Measurements from ENCODE around the gene RPS15A.
"Not testable (repeated sequence)": the region's sequence is repeated elsewhere in the genome, so short reads cannot be mapped to it uniquely, and the experiment has no call there.

RPS15A gene

GRCh38 chr16:18738768-18739167, 51.4 kb downstream of the RPS15A start:
- H3K36me3 Mint-ChIP-seq; H3K4me3 Mint-ChIP-seq; H3K9me3 Mint-ChIP-seq (ENCODE audit: low read depth); H3K27ac Mint-ChIP-seq; H3K4me1 Mint-ChIP-seq (ENCODE audit: low read depth); H3K27me3 Mint-ChIP-seq: not testable (repeated sequence)

- H3K9me3 Mint-ChIP-seq (ENCODE audit: low read depth); H3K36me3 Mint-ChIP-seq: not testable (repeated sequence)
Observed at GRCh38 chr16:18734279-18734678, 55.9 kb downstream of the RPS15A start.

More at GRCh38 chr16:18734279-18734678, 55.9 kb downstream of the RPS15A start:
- not testable (repeated sequence) for H3K27me3 Mint-ChIP-seq; H3K4me3 Mint-ChIP-seq; H3K4me1 Mint-ChIP-seq (ENCODE audit: low read depth); H3K27ac Mint-ChIP-seq

Data from activated naive CD8-positive, alpha-beta T cell (primary cell).